IgD-negative memory B cell (primary cell): Measurements from ENCODE around the gene SLC1A5. TPM values are rescaled to one million over a fixed set of nuclear protein-coding genes. Genes with fewer than 3 reads are reported as not detected.

Experiments
- polyA plus RNA-seq: library from polyadenylated mRNA; unstranded; fragments of 300-500 nt; fragmentation: Illumina TruSeq; gene quantifications from one replicate; pipeline ENCODE4 v1.2.3, GENCODE V29; 2021

Gene SLC1A5
- polyA plus RNA-seq, 1 donor from 2014 or later, result 38.2 TPM

Other genes starting within 250 kb of the SLC1A5 start
- 81.2 TPM for gene CALM3, start 187.3 kb downstream of the SLC1A5 start, polyA plus RNA-seq
- 0.21 TPM for gene PTGIR, start 163.5 kb downstream of the SLC1A5 start, polyA plus RNA-seq
- gene GNG8, start 152.4 kb downstream of the SLC1A5 start, polyA plus RNA-seq, result not detected
- not detected for gene DACT3, start 127.4 kb downstream of the SLC1A5 start, polyA plus RNA-seq
- 143 TPM for gene PRKD2, start 71.5 kb downstream of the SLC1A5 start, polyA plus RNA-seq
- 5.9 TPM for gene FKRP, start 42.5 kb downstream of the SLC1A5 start, polyA plus RNA-seq
- gene STRN4, start 42.1 kb downstream of the SLC1A5 start, polyA plus RNA-seq, result 33.3 TPM
- 76.8 TPM for gene AP2S1, start 62.3 kb upstream of the SLC1A5 start, polyA plus RNA-seq
- 4.4 TPM for gene ARHGAP35, start 72.4 kb upstream of the SLC1A5 start, polyA plus RNA-seq
- 1.0 TPM for gene NPAS1, start 231.2 kb upstream of the SLC1A5 start, polyA plus RNA-seq